Effector memory CD8-positive, alpha-beta T cell (primary cell): ENCODE data around the gene MTFMT.
A peak's percentile ranks its signal among the peaks of the same experiment; 100 is the strongest.
"Not testable (repeated sequence)": the region's sequence is repeated elsewhere in the genome, so short reads cannot be mapped to it uniquely, and the experiment has no call there.

Experiments used
- ATAC-seq: fragments of 150-1000 bp; cut with Tn5 transposase; replicated peaks from 2 replicates; pipeline ENCODE4 v1.10.0; 2021; ENCODE audit warnings: mild to moderate bottlenecking, moderate library complexity
- DNase-seq, 3 experiments: peaks; one replicate each; pipeline ENCODE4 v3.0.0; 2021
- H3K27ac Mint-ChIP-seq, 2 donors: one replicate each; pipeline ENCODE4 v1.8.0; 2022; ENCODE audit warnings: mild to moderate bottlenecking in 2 of 2, mixed read lengths in 2 of 2, moderate library complexity in 2 of 2
- H3K27me3 Mint-ChIP-seq, 2 donors: one replicate each; pipeline ENCODE4 v1.8.0; 2022; ENCODE audit warnings: mixed read lengths in 2 of 2
- H3K36me3 Mint-ChIP-seq: one replicate; pipeline ENCODE4 v1.8.0; 2022; ENCODE audit warnings: mild to moderate bottlenecking, moderate library complexity, mixed read lengths; ENCODE audit not compliant: insufficient read depth
- H3K4me1 Mint-ChIP-seq, 2 donors: one replicate each; pipeline ENCODE4 v1.8.0; 2022; ENCODE audit warnings: low read depth in 2 of 2, mixed read lengths in 2 of 2
- H3K4me3 Mint-ChIP-seq, 2 donors: one replicate each; pipeline ENCODE4 v1.8.0; 2022; ENCODE audit warnings: mild to moderate bottlenecking in 2 of 2, mixed read lengths in 2 of 2, moderate library complexity in 2 of 2
- H3K9me3 Mint-ChIP-seq, 2 donors: one replicate each; pipeline ENCODE4 v1.8.0; 2022; ENCODE audit warnings: mixed read lengths in 2 of 2

The MTFMT gene

GRCh38 chr15:65056868-65057548, 27.6 kb upstream of the MTFMT start:
- Mint-ChIP-seq H3K27ac (no peak overlapping the region), H3K4me1 (peaks cover 0 to 3% of the 10 kb centered on the region in 2 donors), H3K4me3 (no peak overlapping the region), H3K27me3 (peaks cover 0 to 29% of the 10 kb centered on the region in 2 donors), H3K36me3 (no peaks in the 10 kb centered on the region), H3K9me3 (no peaks in the 10 kb centered on the region)
- ATAC-seq (no peak), DNase-seq (no peak)

- no peak for ATAC-seq
- Mint-ChIP-seq H3K4me1 (peaks cover 0 to 3% of the 10 kb centered on the region in 2 donors), H3K27me3 (peaks cover 0 to 25% of the 10 kb centered on the region in 2 donors), H3K4me3 (no peak overlapping the region), H3K27ac (peak overlapping the region in 1 of 2 donors; percentile 38), H3K9me3 (no peaks in the 10 kb centered on the region), H3K36me3 (no peaks in the 10 kb centered on the region)
- no peak for DNase-seq
These were observed 26.7 kb upstream of the MTFMT start for GRCh38 chr15:65056106-65056505.

GRCh38 chr15:65055201-65055870, 25.9 kb upstream of the MTFMT start:
- ATAC-seq (no peak), DNase-seq (no peak)
- Mint-ChIP-seq H3K9me3 (no peaks in the 10 kb centered on the region), H3K27me3 (peaks cover 0 to 20% of the 10 kb centered on the region in 2 donors), H3K4me1 (peaks cover 0 to 3% of the 10 kb centered on the region in 2 donors), H3K36me3 (no peaks in the 10 kb centered on the region), H3K27ac (no peak overlapping the region), H3K4me3 (no peak overlapping the region)

- peaks cover 6 to 8% of the 10 kb centered on the region in 2 donors for H3K4me1 Mint-ChIP-seq
- DNase-seq (peak; percentile 31 to 43 (median 39)), ATAC-seq (peak; percentile 32)
- no peaks in the 10 kb centered on the region for H3K9me3 Mint-ChIP-seq
- H3K36me3 Mint-ChIP-seq, result peaks cover 5% of the 10 kb centered on the region
- H3K27ac Mint-ChIP-seq, result no peak overlapping the region
- peaks cover 0 to 20% of the 10 kb centered on the region in 2 donors for H3K27me3 Mint-ChIP-seq
- H3K4me3 Mint-ChIP-seq, result no peak overlapping the region
These were observed 25.1 kb upstream of the MTFMT start for GRCh38 chr15:65054333-65055200.

- Mint-ChIP-seq H3K27me3 (peaks cover 0 to 16% of the 10 kb centered on the region in 2 donors), H3K9me3 (no peaks in the 10 kb centered on the region), H3K4me3 (no peak overlapping the region), H3K27ac (no peak overlapping the region), H3K36me3 (peaks cover 11% of the 10 kb centered on the region), H3K4me1 (peaks cover 12 to 14% of the 10 kb centered on the region in 2 donors)
- ATAC-seq (no peak), DNase-seq (no peak)
These were observed 23.5 kb upstream of the MTFMT start for GRCh38 chr15:65052956-65053355.

- no peak overlapping the region for H3K27ac Mint-ChIP-seq
- H3K4me3 Mint-ChIP-seq, result no peak overlapping the region
- H3K4me1 Mint-ChIP-seq, result peaks cover 12 to 14% of the 10 kb centered on the region in 2 donors
- H3K36me3 Mint-ChIP-seq, result peaks cover 11% of the 10 kb centered on the region
- H3K9me3 Mint-ChIP-seq, result no peaks in the 10 kb centered on the region
- ATAC-seq (no peak), DNase-seq (no peak)
- peaks cover 0 to 7% of the 10 kb centered on the region in 2 donors for H3K27me3 Mint-ChIP-seq
These were observed 21.8 kb upstream of the MTFMT start for GRCh38 chr15:65051266-65051665.

GRCh38 chr15:65050270-65050669, 20.8 kb upstream of the MTFMT start:
- ATAC-seq (no peak), DNase-seq (no peak)
- Mint-ChIP-seq H3K36me3 (peaks cover 11% of the 10 kb centered on the region), H3K27ac (peak overlapping the region in 1 of 2 donors; percentile 85), H3K4me3 (peak overlapping the region; percentile 73 to 74), H3K9me3 (no peaks in the 10 kb centered on the region), H3K27me3 (peaks cover 3 to 6% of the 10 kb centered on the region in 2 donors), H3K4me1 (peaks cover 9 to 14% of the 10 kb centered on the region in 2 donors)

- Mint-ChIP-seq H3K4me1 (peaks cover 9 to 14% of the 10 kb centered on the region in 2 donors), H3K27me3 (peaks cover 7 to 14% of the 10 kb centered on the region in 2 donors), H3K4me3 (peak overlapping the region; percentile 73 to 74), H3K9me3 (no peaks in the 10 kb centered on the region), H3K27ac (peak overlapping the region; percentile 19 to 85), H3K36me3 (peaks cover 11% of the 10 kb centered on the region)
- DNase-seq, result peak; percentile 74 to 75 (median 74)
- peak; percentile 99 for ATAC-seq
These were observed 20.0 kb upstream of the MTFMT start for GRCh38 chr15:65049418-65049840.

- peaks cover 11% of the 10 kb centered on the region for H3K36me3 Mint-ChIP-seq
- DNase-seq (no peak), ATAC-seq (no peak)
- H3K9me3 Mint-ChIP-seq, result no peaks in the 10 kb centered on the region
- peaks cover 7 to 14% of the 10 kb centered on the region in 2 donors for H3K27me3 Mint-ChIP-seq
- H3K4me1 Mint-ChIP-seq, result peaks cover 9 to 14% of the 10 kb centered on the region in 2 donors
- no peak overlapping the region for H3K4me3 Mint-ChIP-seq
- no peak overlapping the region for H3K27ac Mint-ChIP-seq
These were observed 18.8 kb upstream of the MTFMT start for GRCh38 chr15:65048241-65048640.

GRCh38 chr15:65044724-65045481, 15.5 kb upstream of the MTFMT start, which contains the start of gene SLC51B:
TSS of gene SLC51B (plus strand) at chr15:65045387. CDS start at chr15:65050005, 4,618 bp downstream.
- no peak for DNase-seq
- Mint-ChIP-seq H3K9me3 (no peaks in the 10 kb centered on the region), H3K4me1 (peaks cover 7 to 10% of the 10 kb centered on the region in 2 donors), H3K4me3 (no peak within 1 kb of the TSS), H3K27ac (no peak within 1 kb of the TSS), H3K27me3 (peaks cover 7 to 25% of the 10 kb centered on the region in 2 donors), H3K36me3 (peaks cover 9% of the 10 kb centered on the region)
- no peak for ATAC-seq

GRCh38 chr15:65044218-65044617, 14.8 kb upstream of the MTFMT start:
- H3K27ac Mint-ChIP-seq, H3K9me3 Mint-ChIP-seq, H3K4me3 Mint-ChIP-seq, H3K4me1 Mint-ChIP-seq, H3K36me3 Mint-ChIP-seq, ATAC-seq, DNase-seq: not testable (repeated sequence)
- peaks cover 7 to 25% of the 10 kb centered on the region in 2 donors for H3K27me3 Mint-ChIP-seq

- DNase-seq (no peak), ATAC-seq (no peak)
- no peaks in the 10 kb centered on the region for H3K4me1 Mint-ChIP-seq
- H3K9me3 Mint-ChIP-seq, result no peaks in the 10 kb centered on the region
- no peak overlapping the region for H3K4me3 Mint-ChIP-seq
- no peak overlapping the region for H3K27ac Mint-ChIP-seq
- H3K36me3 Mint-ChIP-seq, result no peaks in the 10 kb centered on the region
- H3K27me3 Mint-ChIP-seq, result peaks cover 7 to 25% of the 10 kb centered on the region in 2 donors
These were observed 13.4 kb upstream of the MTFMT start for GRCh38 chr15:65042776-65043327.
